ENCODE data around the gene RAPGEF1.
"Not testable (repeated sequence)": the region's sequence is repeated elsewhere in the genome, so short reads cannot be mapped to it uniquely, and the experiment has no call there.

The RAPGEF1 gene

DNA sequence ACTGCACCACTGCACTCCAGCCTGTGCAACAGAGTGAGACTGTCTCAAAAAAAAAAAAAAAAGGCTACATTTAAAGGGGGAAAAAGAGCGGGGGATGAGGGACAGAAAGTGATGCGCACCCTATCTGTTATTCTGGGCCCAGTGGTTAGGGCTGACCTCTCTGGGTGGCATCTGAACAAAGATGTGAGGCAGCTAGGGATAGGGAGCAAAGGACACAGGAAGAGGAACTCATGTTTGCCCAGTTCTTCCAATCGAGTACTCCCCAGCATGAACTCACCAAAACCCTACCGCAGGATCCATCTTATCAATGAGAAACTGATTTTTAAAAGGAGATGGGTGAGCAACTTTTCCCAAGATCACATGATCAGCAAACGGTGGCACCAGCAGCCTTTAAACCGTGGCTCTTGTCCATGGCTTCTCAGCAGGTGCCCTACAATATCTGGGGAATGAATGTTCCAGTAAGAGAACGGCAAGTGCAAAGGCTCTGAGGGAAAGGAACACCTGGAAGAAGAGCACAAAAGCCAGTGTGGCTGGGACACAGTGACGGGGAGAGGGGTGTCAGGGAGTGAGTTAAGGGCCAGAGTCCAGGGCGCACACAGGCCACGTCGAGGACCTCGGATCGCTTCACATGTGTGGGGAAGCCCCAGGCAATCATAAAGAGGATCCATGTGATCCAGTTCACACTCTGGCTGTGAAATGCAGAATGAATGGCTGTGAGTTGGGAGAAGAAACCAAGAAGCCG lies 22.0 kb downstream of the RAPGEF1 start:
- no peak overlapping the region for H3K9ac ChIP-seq (ENCODE audit: low read length)
- peaks cover 6% of the 10 kb centered on the region for H3K4me1 ChIP-seq (ENCODE audit: control insufficient read depth, insufficient read depth, low read length)
- peaks cover 5% of the 10 kb centered on the region; the same call in 1 of the 2 replicates for H3K36me3 ChIP-seq (ENCODE audit: control insufficient read depth, insufficient read depth, low read length)
- H3K27ac ChIP-seq (ENCODE audit: low read depth, low read length) = no peak overlapping the region
- H3K27me3 ChIP-seq (ENCODE audit: control insufficient read depth, insufficient read depth, low read length) = no peaks in the 10 kb centered on the region
- no peaks in the 10 kb centered on the region for H3K9me3 ChIP-seq (ENCODE audit: control insufficient read depth, insufficient read depth, low read depth, low read length)
- no peak overlapping the region for H3K4me3 ChIP-seq (ENCODE audit: low read depth, low read length)

DNA sequence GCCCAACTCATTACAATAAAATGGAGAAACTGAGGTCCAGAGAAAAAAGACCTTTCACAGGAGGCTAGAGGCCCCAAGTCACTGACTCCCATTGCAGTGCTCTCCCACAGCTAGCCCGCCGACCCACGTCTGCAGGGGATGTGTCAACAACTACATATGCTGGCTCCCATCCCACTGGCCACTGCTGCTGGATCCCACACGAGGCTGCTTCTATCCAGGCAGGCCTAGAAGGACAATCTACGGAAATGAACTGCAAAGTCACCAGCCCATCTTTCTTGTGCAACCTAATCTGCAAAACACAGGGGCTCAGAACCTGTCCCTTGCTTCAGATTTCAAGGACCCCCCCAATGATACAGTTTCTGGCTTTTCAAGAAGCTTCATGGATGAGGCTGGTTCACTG lies 24.0 kb downstream of the RAPGEF1 start:
- Histone ChIP-seq H3K4me3 (ENCODE audit: low read depth, low read length) (no peak overlapping the region), H3K4me1 (ENCODE audit: control insufficient read depth, insufficient read depth, low read length) (peaks cover 16% of the 10 kb centered on the region), H3K9me3 (ENCODE audit: control insufficient read depth, insufficient read depth, low read depth, low read length) (no peaks in the 10 kb centered on the region), H3K27ac (ENCODE audit: low read depth, low read length) (no peak overlapping the region), H3K36me3 (ENCODE audit: control insufficient read depth, insufficient read depth, low read length) (peaks cover under 1% of the 10 kb centered on the region; the same call in 1 of the 2 replicates), H3K27me3 (ENCODE audit: control insufficient read depth, insufficient read depth, low read length) (no peaks in the 10 kb centered on the region), H3K9ac (ENCODE audit: low read length) (no peak overlapping the region)

DNA sequence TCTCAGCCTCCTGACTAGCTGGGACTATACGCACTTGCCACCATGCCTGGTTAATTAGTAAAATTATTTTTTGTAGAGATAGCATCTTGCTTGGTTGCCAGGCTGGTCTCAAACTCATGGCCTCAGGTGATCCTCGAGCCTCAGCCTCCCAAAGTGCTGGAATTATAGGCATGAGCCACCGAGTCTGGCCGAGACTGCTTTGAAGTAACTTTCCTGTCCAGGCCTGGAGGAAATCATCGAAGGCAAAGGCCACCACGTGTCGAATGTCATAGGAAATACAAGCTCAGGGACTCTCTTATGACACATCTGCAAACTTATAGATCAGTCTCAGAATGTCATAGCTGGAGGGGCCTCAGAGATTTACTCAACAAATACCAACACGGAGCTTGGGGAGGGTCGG lies 25.1 kb downstream of the RAPGEF1 start:
- no peak overlapping the region for H3K27ac ChIP-seq (ENCODE audit: low read depth, low read length)
- H3K9me3 ChIP-seq (ENCODE audit: control insufficient read depth, insufficient read depth, low read depth, low read length) = no peaks in the 10 kb centered on the region
- peaks cover 21% of the 10 kb centered on the region for H3K4me1 ChIP-seq (ENCODE audit: control insufficient read depth, insufficient read depth, low read length)
- H3K4me3 ChIP-seq (ENCODE audit: low read depth, low read length) = no peak overlapping the region
- no peaks in the 10 kb centered on the region for H3K36me3 ChIP-seq (ENCODE audit: control insufficient read depth, insufficient read depth, low read length)
- H3K9ac ChIP-seq (ENCODE audit: low read length) = no peak overlapping the region
- H3K27me3 ChIP-seq (ENCODE audit: control insufficient read depth, insufficient read depth, low read length) = no peaks in the 10 kb centered on the region

- Histone ChIP-seq H3K27ac (ENCODE audit: low read depth, low read length) (no peak overlapping the region), H3K9ac (ENCODE audit: low read length) (no peak overlapping the region), H3K4me3 (ENCODE audit: low read depth, low read length) (no peak overlapping the region), H3K4me1 (ENCODE audit: control insufficient read depth, insufficient read depth, low read length) (peaks cover 27% of the 10 kb centered on the region), H3K9me3 (ENCODE audit: control insufficient read depth, insufficient read depth, low read depth, low read length) (no peaks in the 10 kb centered on the region), H3K36me3 (ENCODE audit: control insufficient read depth, insufficient read depth, low read length) (no peaks in the 10 kb centered on the region), H3K27me3 (ENCODE audit: control insufficient read depth, insufficient read depth, low read length) (no peaks in the 10 kb centered on the region)
Measured at GRCh38 chr9:131714161-131714646, 25.7 kb downstream of the RAPGEF1 start.

- no peak overlapping the region for H3K9ac ChIP-seq (ENCODE audit: low read length)
- no peaks in the 10 kb centered on the region for H3K9me3 ChIP-seq (ENCODE audit: control insufficient read depth, insufficient read depth, low read depth, low read length)
- no peaks in the 10 kb centered on the region for H3K36me3 ChIP-seq (ENCODE audit: control insufficient read depth, insufficient read depth, low read length)
- peaks cover 32% of the 10 kb centered on the region for H3K4me1 ChIP-seq (ENCODE audit: control insufficient read depth, insufficient read depth, low read length)
- no peak overlapping the region for H3K27ac ChIP-seq (ENCODE audit: low read depth, low read length)
- no peak overlapping the region for H3K4me3 ChIP-seq (ENCODE audit: low read depth, low read length)
- H3K27me3 ChIP-seq (ENCODE audit: control insufficient read depth, insufficient read depth, low read length) = no peaks in the 10 kb centered on the region
Measured at GRCh38 chr9:131713016-131713415, 26.9 kb downstream of the RAPGEF1 start.

DNA sequence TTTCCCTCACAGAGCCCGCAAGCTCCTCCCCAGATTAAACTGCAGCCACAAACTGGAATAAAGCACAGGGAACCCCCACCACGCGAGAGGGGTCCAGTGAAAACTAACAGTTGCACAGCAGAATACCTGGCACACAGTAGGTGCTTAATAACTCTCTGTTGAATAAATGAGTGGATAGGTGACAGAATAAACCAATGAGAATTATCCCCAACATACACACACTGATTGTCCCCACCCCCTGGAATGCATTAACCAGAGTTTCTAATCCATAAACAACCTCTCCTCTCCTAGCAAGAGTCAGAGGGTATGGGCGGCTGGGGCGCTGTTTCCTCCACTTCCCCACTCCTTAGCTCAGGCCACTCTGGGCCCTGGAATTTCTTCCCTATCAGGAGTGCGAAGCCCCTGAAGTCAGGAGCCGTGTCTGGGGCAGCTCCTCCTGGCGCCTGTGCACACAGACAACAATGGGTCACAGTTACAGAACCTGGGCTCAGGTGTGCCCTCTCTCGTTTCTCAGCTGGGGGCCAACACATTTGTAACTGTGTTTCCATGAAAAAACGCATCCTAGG lies 27.6 kb downstream of the RAPGEF1 start:
- Histone ChIP-seq H3K4me1 (ENCODE audit: control insufficient read depth, insufficient read depth, low read length) (peaks cover 37% of the 10 kb centered on the region), H3K27ac (ENCODE audit: low read depth, low read length) (no peak overlapping the region), H3K9ac (ENCODE audit: low read length) (no peak overlapping the region)

DNA sequence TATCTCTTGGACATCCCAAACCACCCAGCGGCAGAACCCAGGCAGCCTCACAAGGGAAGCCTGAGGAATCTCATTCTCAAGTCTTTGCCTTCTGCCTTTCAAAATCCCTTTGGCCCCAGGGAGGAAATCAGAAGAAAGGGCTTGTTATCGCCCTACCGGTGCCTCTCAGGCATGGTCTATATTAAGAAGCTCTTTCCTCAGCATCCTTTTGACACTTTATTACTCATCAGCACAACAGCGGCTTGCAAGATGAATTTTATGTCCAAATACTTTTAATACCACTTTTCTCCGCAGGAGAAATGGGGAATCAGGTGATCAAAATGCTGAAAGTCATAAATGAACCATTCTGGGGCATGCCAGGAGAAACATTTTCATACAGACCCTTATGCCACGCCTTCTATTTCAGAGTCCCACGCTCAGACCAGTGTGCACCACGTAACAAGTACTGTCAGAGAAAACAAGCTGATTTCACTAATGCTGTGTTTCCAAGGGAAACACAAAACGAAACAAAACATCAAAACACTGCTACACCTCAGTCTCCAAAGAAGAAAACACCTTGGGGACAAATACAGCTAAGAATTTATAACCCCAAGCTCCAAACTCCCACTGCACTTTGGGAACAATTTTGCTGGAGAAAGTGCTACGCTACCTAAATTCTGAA lies 30.0 kb downstream of the RAPGEF1 start:
- Histone ChIP-seq H3K27me3 (ENCODE audit: control insufficient read depth, insufficient read depth, low read length) (no peaks in the 10 kb centered on the region), H3K4me3 (ENCODE audit: low read depth, low read length) (no peak overlapping the region), H3K27ac (ENCODE audit: low read depth, low read length) (no peak overlapping the region; the same call in 1 of the 2 replicates), H3K4me1 (ENCODE audit: control insufficient read depth, insufficient read depth, low read length) (peaks cover 60% of the 10 kb centered on the region), H3K9ac (ENCODE audit: low read length) (peak overlapping the region; percentile 7), H3K36me3 (ENCODE audit: control insufficient read depth, insufficient read depth, low read length) (no peaks in the 10 kb centered on the region), H3K9me3 (ENCODE audit: control insufficient read depth, insufficient read depth, low read depth, low read length) (no peaks in the 10 kb centered on the region)

More for the DNA sequence above, 27.6 kb downstream of the RAPGEF1 start:
- Histone ChIP-seq H3K4me3 (ENCODE audit: low read depth, low read length) (no peak overlapping the region), H3K9me3 (ENCODE audit: control insufficient read depth, insufficient read depth, low read depth, low read length) (no peaks in the 10 kb centered on the region), H3K36me3 (ENCODE audit: control insufficient read depth, insufficient read depth, low read length) (no peaks in the 10 kb centered on the region), H3K27me3 (ENCODE audit: control insufficient read depth, insufficient read depth, low read length) (no peaks in the 10 kb centered on the region)

GRCh38 chr9:131709010-131709770 lies 30.7 kb downstream of the RAPGEF1 start:
- H3K9me3 ChIP-seq (ENCODE audit: control insufficient read depth, insufficient read depth, low read depth, low read length); H3K36me3 ChIP-seq (ENCODE audit: control insufficient read depth, insufficient read depth, low read length); H3K27ac ChIP-seq (ENCODE audit: low read depth, low read length); H3K27me3 ChIP-seq (ENCODE audit: control insufficient read depth, insufficient read depth, low read length); H3K4me3 ChIP-seq (ENCODE audit: low read depth, low read length): not testable (repeated sequence)
- H3K9ac ChIP-seq (ENCODE audit: low read length) = peak overlapping the region; percentile 7
- peaks cover 67% of the 10 kb centered on the region for H3K4me1 ChIP-seq (ENCODE audit: control insufficient read depth, insufficient read depth, low read length)

DNA sequence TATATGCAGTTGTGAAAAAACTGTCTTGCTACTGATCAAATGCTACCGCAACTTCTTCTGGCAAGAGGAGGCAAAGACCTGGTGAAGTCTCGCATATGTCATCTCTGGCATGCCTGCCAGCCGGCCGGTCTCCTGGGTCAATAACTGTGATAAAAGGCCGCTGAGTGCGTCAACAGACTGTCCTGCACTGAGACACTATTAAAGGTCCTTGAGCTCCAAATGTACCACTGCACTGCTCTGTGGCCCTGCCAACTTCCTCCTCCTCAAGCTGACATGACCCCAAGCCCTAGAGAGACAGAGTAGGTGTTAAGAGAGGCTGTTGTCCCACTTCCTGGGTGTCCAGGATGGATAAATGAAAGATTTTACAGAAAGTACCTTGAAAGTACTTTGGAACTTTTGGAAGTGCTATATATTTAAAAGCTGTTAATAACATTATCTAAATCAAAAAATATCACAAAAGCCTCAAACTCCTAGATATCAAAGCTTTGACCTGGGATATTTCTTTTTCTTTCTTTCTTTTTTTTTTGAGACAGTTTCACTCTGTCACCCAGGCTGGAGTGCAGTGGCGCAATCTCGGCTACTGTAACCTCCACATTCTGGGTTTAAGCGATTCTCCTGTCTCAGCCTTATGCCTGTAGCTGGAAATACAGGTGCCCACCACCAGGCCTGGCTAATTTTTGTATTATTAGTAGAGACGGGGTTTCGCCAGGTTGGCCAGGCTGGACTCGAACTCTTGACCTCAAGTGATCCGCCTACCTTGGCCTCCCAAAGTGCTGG lies 31.5 kb downstream of the RAPGEF1 start:
- Histone ChIP-seq H3K4me3 (ENCODE audit: low read depth, low read length) (no peak overlapping the region), H3K27me3 (ENCODE audit: control insufficient read depth, insufficient read depth, low read length) (no peaks in the 10 kb centered on the region), H3K27ac (ENCODE audit: low read depth, low read length) (peak overlapping the region; percentile 59), H3K4me1 (ENCODE audit: control insufficient read depth, insufficient read depth, low read length) (peaks cover 74% of the 10 kb centered on the region), H3K36me3 (ENCODE audit: control insufficient read depth, insufficient read depth, low read length) (no peaks in the 10 kb centered on the region), H3K9me3 (ENCODE audit: control insufficient read depth, insufficient read depth, low read depth, low read length) (no peaks in the 10 kb centered on the region), H3K9ac (ENCODE audit: low read length) (no peak overlapping the region)

DNA sequence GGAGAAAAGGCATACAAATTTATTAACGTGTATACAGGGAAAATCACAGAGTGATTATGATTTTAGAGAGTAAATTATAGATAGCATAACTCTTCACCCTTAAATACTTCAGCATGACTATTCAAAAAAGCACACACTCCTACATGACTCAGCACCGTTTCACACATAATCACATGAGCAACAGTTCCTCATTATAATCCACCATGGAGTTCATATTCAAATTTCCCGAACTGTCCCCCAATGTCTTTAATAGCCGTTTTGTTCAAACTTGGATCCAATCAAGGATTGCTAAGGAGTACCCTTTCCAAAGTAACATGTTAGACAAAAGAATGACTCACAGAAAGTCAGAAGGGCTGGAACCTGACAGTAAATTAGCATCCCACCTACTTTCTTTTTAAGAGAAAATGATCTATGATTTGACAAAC lies 32.1 kb downstream of the RAPGEF1 start:
- H3K9ac ChIP-seq (ENCODE audit: low read length) = no peak overlapping the region
- H3K27ac ChIP-seq (ENCODE audit: low read depth, low read length) = peak overlapping the region; percentile 59
- H3K27me3 ChIP-seq (ENCODE audit: control insufficient read depth, insufficient read depth, low read length) = no peaks in the 10 kb centered on the region
- H3K36me3 ChIP-seq (ENCODE audit: control insufficient read depth, insufficient read depth, low read length) = no peaks in the 10 kb centered on the region
- no peaks in the 10 kb centered on the region for H3K9me3 ChIP-seq (ENCODE audit: control insufficient read depth, insufficient read depth, low read depth, low read length)
- peaks cover 75% of the 10 kb centered on the region for H3K4me1 ChIP-seq (ENCODE audit: control insufficient read depth, insufficient read depth, low read length)
- H3K4me3 ChIP-seq (ENCODE audit: low read depth, low read length) = no peak overlapping the region

All from HUES6 (cell line).